PFSK-1 (cell line): Measurements from ENCODE around the gene NHSL2.

Experiments
- FOXP2 ChIP-seq: optimal IDR thresholded peaks from 2 replicates; pipeline ENCODE3; 2011; ENCODE audit warnings: borderline replicate concordance, control low read depth, inconsistent platforms; ENCODE audit not compliant: insufficient read depth; ENCODE audit errors: extremely low read length, extremely low read depth
- POLR2AphosphoS5 ChIP-seq: IDR thresholded peaks from 2 replicates; pipeline ENCODE4 v1.6.1; 2012; ENCODE audit warnings: low read depth, mild to moderate bottlenecking, control low read depth, low read length, moderate library complexity
- REST ChIP-seq, 2 experiments: IDR thresholded peaks; 2 replicates each; pipeline versions ENCODE4 v1.6.1 to v1.8.0; 2011 to 2012; ENCODE audit warnings: low read depth in 2 of 2, low read length in 2 of 2, control low read depth in 1 of 2, inconsistent platforms in 1 of 2, mild to moderate bottlenecking in 1 of 2, moderate library complexity in 1 of 2; ENCODE audit not compliant: insufficient read depth in 1 of 2
- SIN3A ChIP-seq: IDR thresholded peaks from 2 replicates; pipeline ENCODE4 v1.6.1; 2012; ENCODE audit warnings: mild to moderate bottlenecking, low read length, moderate library complexity, borderline replicate concordance; ENCODE audit not compliant: insufficient read depth
- TAF1 ChIP-seq: IDR thresholded peaks from 2 replicates; pipeline ENCODE4 v1.6.1; 2012; ENCODE audit warnings: low read length, control low read depth, borderline replicate concordance; ENCODE audit not compliant: insufficient read depth

Gene NHSL2

DNA sequence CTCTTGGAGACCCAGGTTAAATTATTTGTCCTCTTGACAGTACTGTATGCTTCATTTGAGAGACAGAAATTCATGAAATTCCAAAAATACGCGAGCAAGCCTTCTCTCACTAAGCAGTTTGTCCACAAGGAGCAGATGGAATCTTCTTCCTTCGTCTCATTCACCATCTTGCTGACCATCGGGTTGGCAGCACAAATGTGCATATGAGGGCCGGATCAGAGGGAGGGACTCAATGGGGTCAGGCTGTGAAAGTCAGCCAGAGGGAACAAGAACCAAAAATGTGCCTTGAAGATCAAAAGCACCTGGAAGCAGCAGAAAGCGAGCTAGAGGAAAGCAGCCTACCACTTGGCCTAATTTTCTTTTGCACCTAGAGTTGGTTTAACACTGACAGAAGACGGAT, 16.4 kb downstream of the NHSL2 start:
- no peak for TF ChIP-seq REST (IDR thresholded peaks at IDR 0.05; ENCODE audit: insufficient read depth in 1 of 2, low read depth in 2 of 2, low read length in 2 of 2)
- no peak for TF ChIP-seq TAF1
- no peak for TF ChIP-seq FOXP2
- no peak for TF ChIP-seq SIN3A
- TF ChIP-seq POLR2AphosphoS5: no peak

- TF ChIP-seq POLR2AphosphoS5 (no peak), FOXP2 (no peak), REST (IDR thresholded peaks at IDR 0.05; ENCODE audit: insufficient read depth in 1 of 2, low read depth in 2 of 2, low read length in 2 of 2) (no peak)
Measured at GRCh38 chrX:71928856-71929255, 18.2 kb downstream of the NHSL2 start.

DNA sequence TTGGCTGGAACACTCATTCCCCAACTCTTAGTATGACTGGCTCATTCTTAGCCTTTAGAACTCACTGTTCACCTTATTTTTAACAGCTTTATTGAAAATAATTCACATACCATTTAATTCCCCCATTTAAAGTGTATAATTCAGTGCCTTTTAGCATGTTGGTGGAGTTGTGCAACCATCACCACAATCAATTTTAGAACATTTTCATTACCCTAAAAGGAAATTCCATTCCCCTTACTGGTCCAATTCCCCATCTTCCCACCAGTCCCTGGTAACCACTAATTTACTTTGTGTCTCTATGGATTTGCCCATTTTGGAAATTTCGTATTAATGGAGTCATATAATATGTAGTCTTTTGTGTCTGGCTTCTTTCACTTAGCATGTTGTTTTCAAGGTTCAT, 19.7 kb downstream of the NHSL2 start:
- TF ChIP-seq FOXP2: no peak
- no peak for TF ChIP-seq TAF1
- no peak for TF ChIP-seq POLR2AphosphoS5
- no peak for TF ChIP-seq REST (IDR thresholded peaks at IDR 0.05; ENCODE audit: insufficient read depth in 1 of 2, low read depth in 2 of 2, low read length in 2 of 2)
- TF ChIP-seq SIN3A: no peak

GRCh38 chrX:71935476-71935875, 24.8 kb downstream of the NHSL2 start:
- TF ChIP-seq TAF1 (no peak), SIN3A (no peak)

GRCh38 chrX:71936632-71937031, 26.0 kb downstream of the NHSL2 start:
- TF ChIP-seq FOXP2: no peak
- TF ChIP-seq REST (IDR thresholded peaks at IDR 0.05; ENCODE audit: insufficient read depth in 1 of 2, low read depth in 2 of 2, low read length in 2 of 2): no peak
- no peak for TF ChIP-seq TAF1
- no peak for TF ChIP-seq SIN3A
- no peak for TF ChIP-seq POLR2AphosphoS5
